Measurements from ENCODE around the gene EIF4E.

GRCh38 chr4:98935633-98936032, 6.7 kb upstream of the EIF4E start:
- TF ChIP-seq CTCF (IDR thresholded peaks at IDR 0.05) (no peak), POLR2A (IDR thresholded peaks at IDR 0.05) (no peak)
